Stimulated activated naive CD4-positive, alpha-beta T cell treated with Interleukin-2 at 50 U/mL for 16 hours (primary cell): Measurements from ENCODE around the gene OR2AG1.

ENCODE experiments used
- DNase-seq: peaks from one replicate; lab custom pipeline; 2025; lab: John Stamatoyannopoulos, UW

The OR2AG1 gene, protein sequence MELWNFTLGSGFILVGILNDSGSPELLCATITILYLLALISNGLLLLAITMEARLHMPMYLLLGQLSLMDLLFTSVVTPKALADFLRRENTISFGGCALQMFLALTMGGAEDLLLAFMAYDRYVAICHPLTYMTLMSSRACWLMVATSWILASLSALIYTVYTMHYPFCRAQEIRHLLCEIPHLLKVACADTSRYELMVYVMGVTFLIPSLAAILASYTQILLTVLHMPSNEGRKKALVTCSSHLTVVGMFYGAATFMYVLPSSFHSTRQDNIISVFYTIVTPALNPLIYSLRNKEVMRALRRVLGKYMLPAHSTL

GRCh38 chr11:6782720-6783119, at the start of gene OR2AG1:
OR2AG1 (plus strand) TSS chr11:6783020; CDS start chr11:6785038, 2,018 bp downstream.
- DNase-seq, result no peak

DNA sequence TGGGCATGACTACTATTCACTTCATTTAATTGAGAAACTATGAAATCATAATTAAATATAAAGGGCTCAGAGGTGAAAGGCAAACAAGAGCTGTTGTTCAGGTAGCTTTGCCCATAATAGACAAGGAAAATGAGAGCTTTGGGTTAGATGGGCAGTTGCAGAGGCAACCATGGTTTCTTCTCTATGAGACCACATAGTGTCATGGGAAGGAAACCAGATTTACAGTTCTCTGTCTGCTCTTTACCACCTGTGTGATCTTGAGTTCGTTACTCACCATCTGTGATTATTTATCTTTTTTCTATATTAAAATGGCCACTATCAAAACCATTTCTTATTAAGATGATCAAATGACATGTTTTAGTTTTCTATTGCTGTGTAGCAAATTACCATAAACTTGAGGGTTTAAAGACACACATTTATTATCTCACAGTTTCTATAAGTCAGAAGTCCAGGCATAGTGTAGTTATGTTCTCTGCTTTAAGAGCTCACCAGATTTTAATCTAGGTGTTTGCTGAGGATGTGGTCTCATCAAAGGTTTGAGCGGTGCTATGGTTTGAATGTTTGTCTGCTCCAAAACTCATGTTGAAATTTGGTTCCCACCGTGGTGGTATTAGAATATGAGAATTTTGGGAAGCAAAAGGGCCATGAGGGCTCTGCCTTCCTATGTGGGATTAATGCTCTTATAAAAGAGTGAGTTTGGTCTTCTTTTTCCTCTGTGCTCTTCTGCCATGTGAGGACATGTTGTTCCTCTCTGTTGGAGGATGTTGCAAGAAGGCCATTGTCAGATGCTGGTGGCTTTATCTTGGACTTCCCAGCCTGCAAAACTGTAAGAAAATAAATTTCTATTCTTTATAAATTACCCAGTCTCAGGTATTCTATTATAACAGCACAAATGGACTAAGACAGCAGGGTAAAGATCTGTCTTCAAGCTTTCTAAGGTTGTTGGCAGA, 49.2 kb upstream of the OR2AG1 start:
- DNase-seq, result no peak

GRCh38 chr11:6734616-6735015, 48.2 kb upstream of the OR2AG1 start:
- peak; percentile 5 for DNase-seq

GRCh38 chr11:6735306-6735705, 47.5 kb upstream of the OR2AG1 start:
- DNase-seq, result no peak

DNA sequence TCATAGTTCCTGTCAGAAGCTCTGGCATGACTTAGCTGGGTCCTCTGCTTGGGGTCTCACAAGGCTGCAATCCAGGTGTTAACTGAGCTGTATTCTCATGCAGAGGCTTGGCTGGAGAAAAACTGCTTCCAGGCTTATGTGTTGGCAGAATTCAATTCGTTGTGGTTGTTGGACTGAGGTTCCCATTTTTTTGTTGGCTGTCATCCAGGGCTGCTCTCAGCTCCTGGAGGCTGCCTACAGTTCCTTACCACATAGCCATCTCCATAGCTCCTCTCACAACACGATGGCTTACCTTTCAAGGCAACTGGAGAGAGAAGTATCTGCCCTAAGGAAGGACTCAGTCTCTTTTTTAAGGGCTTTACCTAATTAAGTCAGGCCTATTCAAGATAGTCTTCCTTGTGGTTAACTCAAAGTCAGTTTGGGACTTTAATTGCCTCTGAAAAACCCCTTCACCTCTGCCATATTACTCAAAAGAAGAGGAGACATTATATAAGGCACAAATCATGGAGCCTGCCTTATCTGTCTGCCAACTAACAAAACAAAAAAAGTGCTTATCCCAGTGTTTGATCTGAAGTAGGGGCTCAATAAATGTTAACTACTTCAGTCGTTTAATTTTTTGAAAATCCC, 46.2 kb upstream of the OR2AG1 start:
- DNase-seq, result no peak

DNA sequence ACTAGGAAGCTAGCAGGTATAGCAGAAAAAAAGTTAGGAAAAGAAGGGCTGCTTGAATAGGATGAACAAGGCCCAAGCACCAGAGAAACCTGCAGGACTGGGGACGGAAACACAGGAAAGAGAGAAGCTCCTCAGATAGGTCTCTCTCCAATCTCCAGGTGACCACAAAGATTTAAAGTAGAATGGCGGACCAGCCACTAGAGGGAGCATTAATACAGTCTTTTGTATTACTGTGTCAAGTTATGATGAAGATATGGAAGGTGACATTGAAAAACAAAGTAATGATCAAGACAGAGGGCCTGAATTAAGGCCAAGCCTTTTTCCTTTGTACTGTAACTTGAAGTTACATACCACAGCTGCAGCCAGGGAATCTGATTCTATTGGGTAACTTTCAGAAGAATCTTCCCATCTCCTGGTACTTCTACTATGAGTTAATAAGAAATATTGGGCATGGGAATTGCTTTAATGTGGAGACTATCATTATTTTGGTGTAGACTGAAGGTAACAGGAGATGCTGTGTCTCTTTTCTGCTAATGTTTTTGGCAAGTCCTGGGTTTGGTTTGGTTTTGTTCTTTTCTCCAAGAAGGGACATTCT, 44.9 kb upstream of the OR2AG1 start:
- peak; percentile 45 for DNase-seq

- no peak for DNase-seq
Observed at GRCh38 chr11:6738590-6738989, 44.2 kb upstream of the OR2AG1 start.

DNA sequence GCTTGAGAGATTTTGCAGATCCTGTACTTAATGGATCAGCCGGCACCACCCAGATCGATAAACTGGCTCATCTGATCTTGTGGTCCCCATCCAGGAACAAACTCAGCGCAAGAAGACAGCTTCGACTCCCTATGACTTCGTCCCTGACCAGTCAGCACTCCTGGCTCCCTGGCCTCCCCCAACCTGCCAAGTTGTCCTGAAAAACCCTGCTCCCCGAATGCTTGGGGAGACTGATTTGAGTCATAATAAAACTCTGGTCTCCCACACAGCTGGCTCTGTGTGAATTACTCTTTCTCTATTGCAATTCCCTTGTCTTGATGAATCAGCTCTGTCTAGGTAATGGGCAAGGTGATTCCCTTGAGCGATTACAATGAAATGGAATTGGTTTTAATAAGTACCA, 40.6 kb upstream of the OR2AG1 start:
- DNase-seq, result no peak

GRCh38 chr11:6745018-6745417, 37.8 kb upstream of the OR2AG1 start:
- no peak for DNase-seq

- DNase-seq, result no peak
Observed at GRCh38 chr11:6745465-6746015, 37.3 kb upstream of the OR2AG1 start.

DNA sequence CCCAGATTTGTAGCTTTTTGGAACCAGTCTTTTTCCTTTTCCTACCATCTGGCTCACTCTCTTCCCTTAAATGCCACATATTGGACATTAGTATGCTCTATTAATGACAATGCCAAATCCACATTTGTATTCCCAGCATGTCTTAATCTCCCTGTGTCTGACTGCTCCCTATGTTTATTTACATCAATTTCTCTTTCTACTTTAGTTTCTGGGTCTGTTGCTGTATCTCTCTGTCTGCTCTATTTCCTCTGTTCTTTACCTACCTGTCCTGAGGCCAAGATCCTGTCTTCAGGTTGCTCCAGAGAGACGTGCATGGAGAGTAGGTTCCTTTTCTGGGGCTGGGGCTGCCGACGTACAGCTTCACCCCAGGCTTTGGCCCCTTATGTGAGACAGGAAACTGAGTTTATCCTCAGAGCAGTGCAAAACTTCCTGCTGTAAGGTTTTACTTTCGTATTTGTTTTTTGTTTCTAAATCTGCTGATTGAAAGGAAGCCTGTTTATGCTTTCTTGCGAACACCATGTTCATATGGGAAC, 36.7 kb upstream of the OR2AG1 start:
- peak; percentile 32 for DNase-seq

DNA sequence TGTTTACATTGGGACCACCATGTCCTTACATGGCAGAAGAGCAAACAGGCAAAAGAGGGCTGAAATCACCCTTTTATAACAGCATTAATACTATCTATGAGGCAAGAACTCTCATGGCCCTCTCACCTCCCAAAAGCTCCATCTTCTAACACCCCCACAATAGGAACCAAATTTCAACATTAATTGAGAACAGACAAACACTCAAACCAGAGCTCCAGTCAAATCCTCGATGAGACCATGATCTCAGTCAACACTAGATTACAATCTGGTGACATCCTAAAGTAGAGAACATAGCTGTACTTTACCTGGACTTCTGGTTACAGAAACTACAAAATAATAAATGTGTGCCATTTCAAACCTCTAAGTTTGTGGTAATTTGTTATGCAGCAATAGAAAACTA, 36.2 kb upstream of the OR2AG1 start:
- no peak for DNase-seq

DNA sequence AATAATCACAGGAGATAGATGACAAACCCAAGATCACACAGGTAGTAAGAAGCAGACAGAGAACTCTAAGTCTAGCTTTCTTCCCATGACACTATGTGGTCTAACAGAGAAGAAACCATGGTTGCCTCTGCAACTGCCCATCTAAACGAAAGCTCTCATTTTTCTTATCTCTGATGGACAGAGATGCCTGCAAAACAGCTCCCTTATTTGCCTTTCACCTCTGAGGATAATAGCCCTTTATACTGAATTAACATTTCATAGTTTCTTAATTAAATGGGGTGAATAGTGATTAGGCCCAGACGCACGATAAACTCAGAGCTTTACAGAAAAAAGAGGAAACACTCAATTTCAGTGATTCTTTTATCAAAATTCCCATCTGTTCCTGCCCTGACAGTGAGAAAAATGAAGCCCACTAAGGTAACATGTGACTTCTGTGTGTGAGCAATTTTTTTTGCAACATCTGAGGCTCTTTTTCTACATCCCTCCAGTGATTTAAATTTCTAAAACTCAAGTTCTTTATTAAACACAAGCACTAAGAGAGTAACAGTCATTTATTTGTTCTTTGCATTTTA, 35.6 kb upstream of the OR2AG1 start:
- DNase-seq, result no peak

DNA sequence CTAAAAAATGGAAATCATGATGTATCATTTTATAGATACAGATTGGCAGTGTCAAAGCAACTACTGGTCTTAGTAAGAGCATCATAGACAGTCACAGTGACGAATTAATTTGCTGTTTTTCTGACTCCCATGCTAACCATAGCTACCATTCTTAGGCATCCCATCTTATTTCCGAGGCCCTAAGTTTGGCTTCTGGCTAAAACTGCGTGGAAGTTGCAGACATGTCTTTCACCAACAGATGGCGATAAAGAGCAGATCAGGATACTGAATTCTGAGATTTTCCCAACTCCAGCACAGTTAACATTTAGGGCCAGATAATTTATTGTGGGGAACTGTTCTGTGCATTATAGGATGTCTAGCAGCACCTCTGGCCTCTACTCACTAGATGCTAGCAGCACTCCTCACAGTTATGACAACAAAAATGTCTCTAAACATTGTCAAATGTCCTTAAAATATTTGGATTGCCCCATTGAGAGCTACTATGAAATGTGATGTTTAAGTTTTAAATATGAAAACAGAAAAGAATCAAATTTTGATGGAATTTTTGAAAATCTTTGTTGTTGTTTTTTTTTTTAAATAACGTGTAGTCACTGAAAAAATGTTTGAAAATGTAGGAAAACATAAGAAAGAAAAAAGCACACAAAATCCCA, 27.4 kb upstream of the OR2AG1 start:
- no peak for DNase-seq

DNA sequence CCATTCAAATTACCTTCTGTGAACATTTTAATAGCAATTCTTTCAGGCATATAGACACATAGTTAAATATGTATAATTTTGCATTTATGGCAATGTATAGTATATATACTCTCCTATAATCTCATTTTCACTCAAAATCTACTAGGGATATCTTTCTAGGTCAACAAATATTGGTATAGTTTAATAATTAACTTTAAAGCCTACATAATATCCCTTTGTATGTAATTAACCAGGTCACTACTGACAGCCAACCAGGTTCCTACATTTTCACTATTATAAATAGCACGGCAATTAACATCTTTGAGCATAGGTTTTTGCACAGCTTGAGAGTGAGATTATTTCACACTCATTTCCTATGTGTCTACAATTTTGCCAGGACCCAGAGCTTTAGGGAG, 26.9 kb upstream of the OR2AG1 start:
- DNase-seq, result no peak

GRCh38 chr11:6757373-6757967, 25.4 kb upstream of the OR2AG1 start:
- DNase-seq, result peak; percentile 39

- no peak for DNase-seq
Observed at GRCh38 chr11:6771926-6772893, 10.6 kb upstream of the OR2AG1 start, which contains the start of gene OR2AG2. OR2AG2 (minus strand) TSS chr11:6771976; CDS start chr11:6768957, 3,019 bp downstream.

GRCh38 chr11:6778518-6778917, 4.3 kb upstream of the OR2AG1 start:
- DNase-seq, result no peak

DNA sequence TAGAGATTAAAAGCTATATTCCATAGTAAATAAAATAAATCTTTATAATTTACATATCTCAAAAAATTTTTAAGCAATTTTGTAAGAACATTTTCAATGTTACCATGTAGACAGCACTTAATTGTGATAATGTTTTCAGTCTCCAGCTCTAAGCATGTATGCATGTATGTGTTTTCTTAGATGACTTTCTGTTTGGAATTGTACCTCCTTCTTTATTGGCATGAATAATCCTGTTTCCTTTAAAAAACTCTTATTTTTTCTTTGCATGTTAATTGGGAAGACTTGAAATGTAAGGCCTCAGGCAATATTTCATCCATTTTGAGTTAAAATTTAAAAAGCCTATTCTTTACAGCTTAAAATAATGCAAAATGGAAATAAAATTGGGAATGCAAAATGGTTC, 2.0 kb upstream of the OR2AG1 start:
- DNase-seq, result no peak
